ENCODE measurements around the gene TBC1D2B.

DNA sequence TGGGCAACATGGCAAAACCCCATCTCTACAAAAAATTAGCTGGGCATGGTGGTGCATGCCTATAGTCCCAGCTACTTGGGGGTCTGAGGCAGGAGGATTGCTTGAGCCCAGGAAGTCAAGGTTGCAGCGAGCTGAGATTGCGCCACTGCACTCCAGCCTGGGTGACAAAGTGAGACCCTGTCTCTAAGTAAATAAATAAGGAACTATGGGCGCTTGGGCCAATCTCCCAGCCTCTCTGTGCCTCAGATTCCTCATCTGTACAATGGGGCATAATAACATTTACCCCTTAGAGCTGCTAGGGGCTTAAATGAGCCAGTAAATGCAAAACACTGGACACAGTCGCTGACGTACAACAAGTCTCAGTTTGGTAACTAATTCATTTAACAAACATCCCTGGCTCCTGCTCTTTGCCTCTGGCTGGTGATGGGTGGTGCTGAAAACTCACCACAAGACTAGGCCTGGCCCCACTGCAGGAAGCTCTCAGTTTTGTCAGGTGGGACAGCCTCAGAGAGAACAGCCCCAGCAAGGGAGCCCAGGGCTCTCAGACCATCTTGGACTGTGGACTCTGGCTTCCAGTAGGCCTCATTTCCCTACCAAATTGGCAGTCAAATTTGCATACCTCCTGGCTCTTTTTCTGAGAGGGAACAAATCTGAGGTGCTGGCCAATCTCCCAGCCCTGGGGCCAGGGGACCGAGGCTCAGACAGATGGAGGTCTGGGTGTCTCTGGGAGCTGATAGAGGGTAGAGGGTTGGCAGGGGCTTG, 6.4 kb upstream of the TBC1D2B start:
- TF ChIP-seq, protein P1, sequence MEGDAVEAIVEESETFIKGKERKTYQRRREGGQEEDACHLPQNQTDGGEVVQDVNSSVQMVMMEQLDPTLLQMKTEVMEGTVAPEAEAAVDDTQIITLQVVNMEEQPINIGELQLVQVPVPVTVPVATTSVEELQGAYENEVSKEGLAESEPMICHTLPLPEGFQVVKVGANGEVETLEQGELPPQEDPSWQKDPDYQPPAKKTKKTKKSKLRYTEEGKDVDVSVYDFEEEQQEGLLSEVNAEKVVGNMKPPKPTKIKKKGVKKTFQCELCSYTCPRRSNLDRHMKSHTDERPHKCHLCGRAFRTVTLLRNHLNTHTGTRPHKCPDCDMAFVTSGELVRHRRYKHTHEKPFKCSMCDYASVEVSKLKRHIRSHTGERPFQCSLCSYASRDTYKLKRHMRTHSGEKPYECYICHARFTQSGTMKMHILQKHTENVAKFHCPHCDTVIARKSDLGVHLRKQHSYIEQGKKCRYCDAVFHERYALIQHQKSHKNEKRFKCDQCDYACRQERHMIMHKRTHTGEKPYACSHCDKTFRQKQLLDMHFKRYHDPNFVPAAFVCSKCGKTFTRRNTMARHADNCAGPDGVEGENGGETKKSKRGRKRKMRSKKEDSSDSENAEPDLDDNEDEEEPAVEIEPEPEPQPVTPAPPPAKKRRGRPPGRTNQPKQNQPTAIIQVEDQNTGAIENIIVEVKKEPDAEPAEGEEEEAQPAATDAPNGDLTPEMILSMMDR (IDR thresholded peaks at IDR 0.05; ENCODE audit: poor library complexity): no peak
- TF ChIP-seq EZH2 (IDR thresholded peaks at IDR 0.05; ENCODE audit: borderline replicate concordance) (no peak), EZH2phosphoT487 (IDR thresholded peaks at IDR 0.05; ENCODE audit: low read depth, severe bottlenecking, unreplicated experiment) (no peak)
